GM21390 (cell line): ENCODE data around the gene CACHD1.

ENCODE experiments used
- ATAC-seq: cut with Tn5 transposase; IDR thresholded peaks from one replicate; pipeline ENCODE4 v1.9.1; 2021; ENCODE audit not compliant: unreplicated experiment

Gene CACHD1

DNA sequence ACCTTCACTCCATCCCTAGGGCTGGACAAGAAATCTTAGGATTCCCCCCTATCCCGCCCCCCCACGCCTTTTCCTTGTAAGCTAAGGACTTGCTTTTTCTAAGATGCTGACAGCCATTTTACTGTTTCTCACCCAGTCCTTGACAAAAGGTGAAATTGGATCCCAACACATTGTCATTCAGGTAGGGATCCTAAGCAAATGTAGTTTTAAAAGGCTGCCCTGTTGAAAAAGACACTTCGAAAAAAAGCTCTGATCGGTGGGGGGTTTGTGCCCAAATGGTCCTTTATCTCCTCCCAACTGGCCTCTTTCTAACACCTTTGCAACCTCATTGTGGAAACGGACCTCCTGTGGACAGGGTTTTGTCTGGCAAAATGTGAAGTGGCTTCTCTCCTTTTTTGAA, 2.9 kb downstream of the CACHD1 start:
- no peak for ATAC-seq

DNA sequence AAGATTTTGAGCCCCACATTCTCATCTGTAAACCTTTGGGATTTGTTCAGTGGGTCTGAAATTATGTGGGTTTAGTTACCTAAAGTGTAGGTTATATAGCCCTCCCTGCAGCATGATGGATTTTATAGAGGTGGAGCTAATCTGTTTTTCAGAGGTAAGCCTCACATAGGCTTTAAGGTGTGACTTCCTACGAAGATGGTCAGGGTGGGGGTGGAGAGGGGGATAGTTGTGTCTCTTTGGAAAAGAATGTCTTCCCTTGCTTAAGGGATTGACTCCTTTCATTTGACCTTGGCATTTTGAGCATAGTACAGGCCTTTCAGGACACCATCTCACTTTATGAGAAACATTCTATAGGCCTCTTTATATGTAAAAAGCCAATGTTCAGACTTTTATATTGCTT, 3.4 kb downstream of the CACHD1 start:
- no peak for ATAC-seq

DNA sequence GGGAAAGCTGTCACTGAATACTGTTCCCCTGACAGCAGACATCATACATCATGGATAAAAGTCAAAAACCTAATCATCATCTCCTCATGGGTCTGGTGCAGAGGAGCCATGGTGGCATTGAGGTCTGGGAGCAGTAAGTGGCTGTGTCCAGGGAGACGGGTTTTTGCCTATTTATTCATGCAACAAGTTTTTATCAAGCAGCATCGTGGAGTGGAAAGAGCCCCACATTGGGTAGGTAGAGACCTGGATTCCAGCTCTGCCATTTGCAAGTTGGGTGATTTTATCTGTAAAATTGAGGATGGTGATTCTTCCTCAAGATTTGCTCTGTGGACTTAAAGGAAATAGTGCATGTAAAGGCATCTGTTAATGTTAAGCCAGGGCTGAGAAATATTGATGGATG, 4.2 kb downstream of the CACHD1 start:
- ATAC-seq: no peak

DNA sequence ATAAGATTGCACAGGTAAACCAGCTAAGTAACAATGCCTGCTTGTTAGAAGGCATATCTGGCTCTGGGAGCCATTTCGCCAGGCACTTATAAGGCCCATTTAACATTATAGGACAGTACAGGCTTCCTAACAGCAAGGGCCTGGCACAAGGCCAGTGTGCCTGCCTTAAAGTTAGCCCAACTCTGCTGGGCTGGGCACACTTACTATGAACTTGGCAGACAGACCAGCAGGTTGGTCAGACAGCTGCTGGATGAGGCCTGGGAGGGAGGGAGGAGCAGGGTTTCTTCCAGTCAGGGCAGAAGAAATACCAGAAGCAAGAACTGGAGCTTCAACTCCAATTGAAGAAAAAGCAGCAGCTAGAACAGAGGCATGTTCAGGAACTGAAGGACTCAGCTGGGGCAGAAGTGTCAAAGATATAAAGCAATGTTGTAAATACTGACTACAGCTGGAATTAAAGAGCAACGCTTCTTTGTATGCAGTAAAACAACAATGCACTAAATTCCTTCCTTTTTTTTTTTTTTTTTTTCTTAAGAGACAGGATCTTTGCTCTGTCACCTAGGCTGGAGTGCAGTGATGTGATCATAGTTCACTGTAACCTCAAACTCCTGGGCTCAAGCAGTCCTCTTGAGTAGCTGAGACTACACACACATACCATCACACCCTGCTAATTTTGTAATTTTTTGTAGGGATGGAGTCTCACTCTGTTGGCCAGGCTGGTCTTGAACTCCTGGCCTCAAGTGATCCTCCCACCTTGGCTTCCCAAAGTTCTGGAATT, 4.9 kb downstream of the CACHD1 start:
- no peak for ATAC-seq

DNA sequence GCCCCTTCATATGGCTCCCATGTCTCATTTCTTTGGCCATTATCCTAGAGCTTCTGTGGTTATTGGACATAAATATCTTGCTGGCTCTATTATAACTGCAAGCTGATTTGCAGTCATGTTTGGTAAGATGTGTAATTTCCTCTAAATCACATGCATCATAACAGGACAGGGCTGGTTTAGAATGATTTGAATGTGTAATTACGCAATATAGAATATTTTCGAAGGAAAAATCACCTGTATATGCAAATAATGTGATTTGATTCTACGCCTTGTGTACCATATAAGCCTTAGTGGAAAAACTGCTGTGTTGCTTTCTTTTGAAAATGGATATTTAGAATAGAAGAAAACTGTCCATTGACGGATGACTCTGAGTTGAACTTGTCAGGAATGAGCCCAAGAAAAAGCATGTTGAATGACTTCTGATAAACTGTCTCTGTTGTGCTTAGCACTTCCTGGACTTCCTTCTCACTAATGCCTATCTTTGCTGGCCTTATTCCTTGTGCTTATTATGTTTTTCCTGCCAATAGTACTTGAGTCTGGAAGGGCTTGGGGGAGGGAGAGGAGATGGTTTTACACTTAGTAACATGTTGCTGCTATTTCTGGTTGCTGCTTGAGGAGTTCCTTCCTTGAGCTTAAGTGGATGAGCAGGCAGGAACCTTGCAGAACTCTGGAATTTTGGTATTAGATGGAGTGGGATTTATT, 6.5 kb downstream of the CACHD1 start:
- ATAC-seq: no peak

DNA sequence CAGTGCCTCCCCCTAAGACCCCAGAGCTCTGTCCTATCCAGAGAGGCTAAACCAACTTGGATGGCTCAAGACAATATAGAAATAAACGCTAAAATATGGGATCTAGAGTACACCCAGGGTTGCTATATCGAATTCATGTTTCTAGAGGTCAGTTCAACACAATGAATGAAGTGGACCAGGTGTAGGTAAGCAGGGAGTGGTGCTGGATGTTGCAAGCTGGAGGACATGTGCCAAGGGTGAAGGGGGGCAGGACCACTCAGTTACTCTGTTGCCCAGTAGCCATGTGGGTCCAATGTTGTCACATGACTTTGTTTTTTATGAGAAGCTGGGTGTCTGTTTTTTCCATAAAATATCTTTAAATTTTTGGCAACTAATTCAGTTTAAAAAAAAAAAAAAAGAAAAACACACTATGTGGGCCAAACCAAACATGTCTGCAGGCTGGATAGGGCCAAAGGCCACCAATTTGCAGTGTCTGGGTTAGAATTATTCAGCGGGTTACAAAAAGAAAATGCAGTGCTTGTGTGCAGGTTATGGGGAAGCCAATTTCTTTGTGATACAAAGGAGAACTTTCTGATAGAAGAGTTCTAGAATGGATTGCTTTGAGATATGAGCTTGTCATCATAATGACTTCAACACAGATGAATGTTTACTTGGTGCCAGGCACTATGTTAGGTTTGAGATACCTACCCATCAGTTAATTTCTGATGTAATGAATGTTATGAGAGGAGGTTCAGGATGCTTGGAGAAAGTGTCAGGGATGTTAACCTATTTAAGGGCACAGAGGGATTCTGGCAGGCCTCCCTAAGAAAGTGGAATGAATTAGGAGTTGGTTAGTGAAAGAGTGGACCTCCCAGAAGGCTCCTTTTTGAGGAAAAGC, 8.9 kb downstream of the CACHD1 start:
- no peak for ATAC-seq

DNA sequence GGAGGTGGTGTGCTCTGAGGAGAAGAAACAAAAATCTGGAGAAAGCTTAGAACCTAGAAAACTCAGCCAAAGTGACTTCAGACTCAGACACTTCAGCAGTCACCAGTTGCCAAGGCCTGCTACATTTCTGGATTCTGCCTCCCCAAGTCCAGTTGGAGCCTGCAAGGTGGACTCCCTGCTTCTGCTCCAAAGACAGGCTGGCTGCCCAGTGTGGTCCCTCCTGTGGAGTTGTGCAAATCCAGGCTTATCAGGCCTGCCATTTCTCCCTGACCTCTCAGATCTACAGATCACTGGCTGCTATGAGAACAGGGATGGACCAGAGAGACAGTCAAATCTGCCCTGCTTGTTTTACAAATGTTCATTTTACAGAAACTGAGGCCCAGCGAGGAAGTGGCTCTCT, 9.9 kb downstream of the CACHD1 start:
- ATAC-seq: no peak

DNA sequence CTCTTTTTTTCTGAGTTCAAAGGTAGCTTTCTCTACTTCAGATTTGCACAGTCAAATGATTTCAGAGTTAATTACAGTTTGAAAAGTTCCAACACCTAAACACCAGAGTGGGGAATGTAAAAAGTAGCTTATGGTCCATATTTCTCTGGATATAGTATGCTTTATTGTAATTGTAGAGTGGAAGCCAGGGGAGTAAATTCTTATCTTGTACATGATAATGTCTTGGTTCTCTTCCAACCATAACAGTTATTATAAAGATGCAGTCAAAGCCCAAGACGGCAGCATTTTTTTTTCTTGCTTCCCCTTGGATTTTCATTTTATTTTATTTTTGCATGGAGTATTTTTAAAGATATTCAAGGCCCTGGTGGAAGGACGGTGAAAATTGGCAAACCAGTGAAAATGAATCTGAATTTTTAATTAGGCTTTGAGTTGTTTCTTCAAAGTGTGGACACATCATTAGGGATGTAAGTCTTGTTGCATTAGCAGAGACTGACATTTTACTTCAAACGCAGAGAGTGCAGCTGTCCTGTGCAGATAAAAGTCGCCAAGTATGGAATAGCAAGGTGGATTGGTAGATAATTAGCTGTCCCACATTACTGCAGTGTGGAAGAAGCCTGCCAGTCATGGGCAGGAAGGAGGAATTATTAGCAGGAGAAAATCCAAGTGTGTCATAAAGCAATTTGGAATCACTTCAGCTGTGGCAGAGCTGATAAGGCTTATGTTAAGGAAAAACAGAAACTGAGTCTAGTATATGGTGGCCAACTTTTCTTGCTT, 11.3 kb downstream of the CACHD1 start:
- ATAC-seq: no peak

DNA sequence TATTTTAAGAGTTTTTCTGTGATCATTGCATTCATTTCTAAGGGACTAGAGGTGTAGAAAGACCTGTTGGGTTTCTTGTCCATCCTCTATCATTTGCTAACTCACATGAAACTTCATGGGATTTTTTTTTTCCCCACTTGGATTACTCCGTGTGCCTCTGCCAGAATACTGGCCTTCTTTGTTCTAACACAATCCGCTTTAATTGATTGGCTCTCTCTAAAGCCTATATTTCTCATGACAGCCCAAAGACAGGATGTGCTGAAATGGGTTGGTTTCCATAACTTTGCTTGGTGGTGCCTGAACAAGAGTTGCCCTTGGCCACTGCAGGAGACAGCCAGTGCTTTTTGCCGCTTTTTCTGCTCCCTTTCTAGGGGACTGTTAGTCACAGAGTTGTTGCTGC, 12.2 kb downstream of the CACHD1 start:
- ATAC-seq: no peak

DNA sequence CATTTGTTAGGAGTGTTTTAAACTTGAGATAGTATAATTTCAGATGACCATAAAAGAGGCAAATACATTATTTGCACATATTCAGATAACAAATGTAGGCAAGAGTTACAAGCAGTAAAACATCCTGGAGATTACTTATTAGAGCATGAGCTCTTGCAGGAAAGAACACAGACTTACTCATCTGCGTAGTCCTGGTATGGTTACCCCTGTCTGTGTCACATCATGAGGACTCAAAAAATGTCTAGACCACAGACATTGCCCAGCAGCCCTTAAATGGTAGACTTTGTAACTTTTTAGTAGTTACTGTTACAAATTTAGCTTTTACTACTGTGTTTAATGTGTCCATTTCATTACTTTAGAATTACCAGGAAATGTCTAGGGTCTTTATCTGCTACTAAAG, 12.8 kb downstream of the CACHD1 start:
- no peak for ATAC-seq

DNA sequence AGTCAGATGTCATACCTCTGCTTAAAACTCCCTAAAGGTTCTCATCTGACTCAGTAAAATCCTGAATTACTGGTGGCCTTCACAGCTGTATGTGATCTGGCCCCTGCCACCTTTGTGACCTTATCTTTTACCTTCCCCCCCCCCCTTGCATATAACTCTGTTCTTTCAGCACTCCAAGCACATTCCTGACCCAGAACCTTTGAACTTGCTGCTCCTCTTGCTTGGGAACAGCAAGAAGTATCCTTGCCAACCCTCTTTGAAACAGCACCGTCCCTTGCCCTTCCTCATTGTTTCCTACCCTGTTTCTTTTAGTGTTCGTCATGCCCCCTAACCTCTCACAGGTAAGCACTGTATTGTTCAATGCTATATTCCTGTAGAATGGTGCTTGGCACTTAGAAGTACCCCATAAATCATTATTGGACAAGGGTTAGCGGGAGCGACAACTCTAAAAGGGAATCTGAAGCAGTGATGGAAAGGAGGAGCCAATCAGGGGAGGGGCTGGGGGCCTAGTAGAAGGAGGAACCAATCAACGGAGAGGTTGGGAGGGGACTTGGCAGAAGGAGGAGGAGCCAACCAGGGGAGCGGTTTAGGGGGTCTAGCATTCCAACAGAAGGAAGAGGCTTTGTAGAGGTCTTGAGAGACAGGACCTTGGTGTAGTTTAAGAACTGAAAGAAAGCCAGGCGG, 13.9 kb downstream of the CACHD1 start:
- ATAC-seq: no peak

DNA sequence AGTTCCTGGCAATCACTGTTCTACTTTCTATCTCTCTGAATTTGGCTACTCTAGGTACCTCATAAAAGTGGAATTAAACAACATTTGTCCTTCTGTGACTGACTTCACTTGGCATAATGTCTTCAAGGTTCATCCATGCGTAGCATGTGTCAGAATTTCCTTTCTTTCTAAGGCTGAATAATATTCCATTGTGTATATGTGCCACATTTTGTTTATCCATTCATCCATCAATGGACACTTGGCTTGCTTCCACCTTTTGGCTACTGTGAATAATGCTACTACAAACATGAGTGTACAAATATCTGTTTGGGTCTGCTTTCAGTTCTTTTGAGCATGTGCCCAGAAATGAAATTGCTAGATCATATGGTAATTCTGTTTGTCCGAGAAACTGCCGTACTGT, 14.7 kb downstream of the CACHD1 start:
- ATAC-seq: no peak

DNA sequence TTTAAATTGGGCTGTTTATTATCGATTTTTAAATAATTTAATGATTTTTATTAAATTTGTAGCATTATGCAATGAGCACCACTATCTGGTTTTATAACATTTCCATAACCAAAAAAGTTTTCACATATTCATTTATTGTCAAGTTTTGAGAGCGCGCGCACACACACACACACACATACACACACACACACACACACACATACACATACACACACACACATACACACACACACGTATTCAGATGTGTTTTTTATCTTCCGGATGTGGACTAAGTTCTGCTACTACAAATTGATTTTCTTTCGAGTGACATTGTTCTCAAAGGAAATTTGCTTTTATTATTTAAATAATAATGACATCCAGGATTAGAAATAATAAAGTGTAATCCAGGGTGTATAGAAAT, 16.3 kb downstream of the CACHD1 start:
- no peak for ATAC-seq

DNA sequence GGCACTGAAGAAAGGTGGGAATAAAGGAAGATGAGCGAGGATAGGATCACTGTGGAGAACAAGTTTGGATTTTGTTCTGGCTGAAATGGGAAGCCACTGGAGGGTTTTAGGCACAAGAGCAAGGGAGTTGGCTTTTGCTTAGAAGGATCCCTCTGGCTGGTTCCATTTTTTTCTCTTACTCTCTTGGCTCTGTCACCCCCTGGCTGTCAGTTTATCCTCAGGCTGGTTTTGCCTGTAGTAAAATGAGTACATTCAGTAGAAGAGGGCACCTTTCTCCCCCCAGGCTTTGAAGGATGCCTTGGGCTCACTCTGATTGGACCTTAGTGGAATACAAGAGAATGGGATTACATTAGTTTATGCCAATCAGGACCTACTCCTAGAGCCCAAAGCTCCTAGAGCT, 17.1 kb downstream of the CACHD1 start:
- ATAC-seq: no peak

DNA sequence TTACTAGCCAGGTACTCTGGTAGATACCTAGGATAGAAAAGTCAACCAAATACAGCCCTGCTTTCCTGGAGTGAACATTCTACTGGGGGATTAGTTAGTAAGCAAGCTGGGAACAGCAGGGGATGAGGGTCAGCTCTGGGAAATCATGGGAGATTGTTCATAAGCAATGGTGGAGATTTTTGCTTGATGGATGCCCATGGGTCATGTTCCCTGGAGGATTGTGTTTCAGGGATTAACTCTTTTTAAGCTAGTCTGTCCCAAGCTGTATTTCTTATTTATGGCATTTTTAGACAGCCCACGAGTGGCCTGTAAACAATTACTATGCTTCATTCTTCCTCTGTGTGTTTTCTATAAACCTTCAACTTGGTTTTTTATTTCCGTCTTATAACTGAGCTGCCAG, 18.9 kb downstream of the CACHD1 start:
- no peak for ATAC-seq

DNA sequence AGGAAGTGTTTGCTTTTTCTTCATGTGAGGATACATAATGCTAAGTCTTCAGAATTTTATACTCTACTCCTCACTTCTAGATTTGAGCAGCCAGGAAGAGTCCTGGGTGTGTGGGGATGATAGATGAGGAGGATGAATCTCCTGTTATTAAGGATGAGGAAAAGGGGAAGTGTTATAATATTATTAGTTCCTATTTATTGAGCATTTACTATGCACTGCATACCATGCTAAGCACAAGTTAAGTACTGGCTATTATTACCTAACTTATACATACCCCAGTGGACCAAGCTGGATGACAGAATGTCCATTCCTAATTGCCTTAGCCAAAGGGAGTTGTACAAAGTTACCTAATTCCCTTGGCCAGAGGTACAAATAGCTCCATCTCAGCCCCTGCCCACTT, 19.8 kb downstream of the CACHD1 start:
- no peak for ATAC-seq

DNA sequence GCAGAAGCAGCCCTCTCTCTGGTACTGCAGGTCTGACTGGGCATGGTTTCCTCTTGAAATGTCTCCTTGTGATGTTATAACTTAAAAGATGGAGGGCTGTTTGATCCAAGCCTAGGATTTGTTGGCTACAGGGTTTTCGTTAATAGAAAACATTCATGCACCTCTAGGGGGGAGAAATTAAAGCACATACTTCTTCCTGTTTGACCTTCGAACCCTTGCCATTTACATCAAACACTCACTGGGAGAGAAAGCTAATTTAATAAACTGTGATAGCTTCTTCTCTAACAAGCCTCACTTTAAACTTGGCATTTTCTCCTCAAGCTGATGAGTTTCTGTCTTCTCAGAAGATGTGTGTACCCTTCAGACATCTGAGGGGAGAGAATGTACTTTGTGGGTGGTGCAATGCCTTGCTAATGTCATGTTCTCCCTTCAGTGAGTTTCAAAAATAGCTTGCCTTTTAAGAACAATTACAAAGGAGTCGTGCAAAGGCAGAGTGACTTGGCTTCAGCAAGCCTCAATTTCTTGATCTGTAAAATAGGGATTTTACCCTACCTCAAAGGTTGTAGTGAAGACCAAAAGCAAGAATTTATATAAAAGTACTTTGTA, 20.4 kb downstream of the CACHD1 start:
- ATAC-seq: no peak

DNA sequence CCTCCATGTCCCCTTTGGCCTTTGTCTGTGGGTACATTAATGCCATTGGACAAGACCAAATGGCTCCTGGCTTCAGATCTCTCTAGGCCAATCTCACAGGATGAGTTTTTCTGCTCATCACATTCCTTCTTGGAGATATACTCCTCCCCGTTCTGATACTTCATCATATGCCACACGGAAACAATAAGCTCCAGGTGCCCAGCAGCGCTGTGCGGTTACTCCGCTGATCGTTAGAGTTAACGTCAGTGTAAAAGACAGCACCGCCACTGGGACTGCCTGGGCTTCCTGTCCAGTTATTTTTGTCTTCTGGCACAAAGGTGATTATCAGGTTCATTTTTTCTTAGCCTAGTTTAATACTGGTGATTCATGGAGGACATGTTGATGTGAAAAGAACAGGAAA, 22.5 kb downstream of the CACHD1 start:
- no peak for ATAC-seq

DNA sequence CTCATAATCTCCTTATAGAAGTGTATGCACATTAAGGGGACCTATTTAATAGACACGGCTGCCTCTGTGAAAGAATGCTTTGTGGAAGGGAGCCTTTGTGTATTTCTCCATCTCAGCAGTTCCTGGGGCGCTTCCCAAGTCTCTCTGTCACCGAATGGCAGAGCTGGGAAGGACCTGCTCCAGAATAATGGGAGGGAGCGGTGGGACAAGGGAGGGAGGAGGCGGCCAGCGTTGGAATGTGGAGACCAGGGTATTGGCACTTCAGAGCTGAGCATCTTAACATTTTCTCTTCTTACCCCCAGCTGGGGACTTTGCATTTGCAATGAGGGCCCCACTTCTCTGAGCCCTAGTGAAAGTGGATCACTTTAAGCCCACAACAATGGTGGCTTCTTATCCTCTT, 23.9 kb downstream of the CACHD1 start:
- no peak for ATAC-seq

DNA sequence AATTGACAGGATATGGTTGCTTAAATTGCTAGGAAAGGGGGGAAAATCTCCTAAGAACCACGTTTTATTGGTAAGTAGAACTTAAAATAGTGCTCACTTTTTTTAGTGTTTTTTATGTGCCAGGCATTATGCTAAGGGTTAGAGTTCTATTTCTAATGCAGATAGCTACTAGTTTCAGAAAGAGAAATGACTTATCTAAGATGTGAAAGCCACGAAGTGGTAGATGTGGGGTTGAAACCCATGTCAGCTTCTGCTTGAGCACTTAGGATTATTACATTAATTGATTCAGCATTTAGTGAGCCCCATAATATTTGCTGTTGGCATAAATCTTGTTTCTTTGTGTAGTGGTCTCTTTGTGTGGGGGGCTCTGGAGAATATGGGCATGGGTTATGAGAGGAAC, 24.7 kb downstream of the CACHD1 start:
- ATAC-seq: no peak
